ENCODE measurements around the gene APLF.
A peak's percentile ranks its signal among the peaks of the same experiment; 100 is the strongest.

GRCh38 chr2:68441179-68441993 lies 26.0 kb upstream of the APLF start:
- TF ChIP-seq CTCF (IDR thresholded peaks at IDR 0.05; ENCODE audit: low read depth, low read length), result peak; percentile 87
- no peak for TF ChIP-seq POLR2A (IDR thresholded peaks at IDR 0.05; ENCODE audit: extremely low read depth, insufficient read length)
- TF ChIP-seq, protein P1, sequence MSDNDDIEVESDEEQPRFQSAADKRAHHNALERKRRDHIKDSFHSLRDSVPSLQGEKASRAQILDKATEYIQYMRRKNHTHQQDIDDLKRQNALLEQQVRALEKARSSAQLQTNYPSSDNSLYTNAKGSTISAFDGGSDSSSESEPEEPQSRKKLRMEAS (IDR thresholded peaks at IDR 0.05; ENCODE audit: low read depth, low read length), result no peak
